GM18505 (cell line): ENCODE results near the gene PCNT.
"Not testable (repeated sequence)": the region's sequence is repeated elsewhere in the genome, so short reads cannot be mapped to it uniquely, and the experiment has no call there.

Experiments
- ATAC-seq: cut with Tn5 transposase; IDR thresholded peaks from one replicate; pipeline ENCODE4 v1.9.1; 2021; ENCODE audit not compliant: unreplicated experiment
- POLR2A ChIP-seq: IDR thresholded peaks from 4 replicates; pipeline ENCODE4 v1.6.1; 2011; ENCODE audit warnings: borderline replicate concordance; ENCODE audit not compliant: insufficient read depth, insufficient read length; ENCODE audit errors: extremely low read depth

PCNT gene

DNA sequence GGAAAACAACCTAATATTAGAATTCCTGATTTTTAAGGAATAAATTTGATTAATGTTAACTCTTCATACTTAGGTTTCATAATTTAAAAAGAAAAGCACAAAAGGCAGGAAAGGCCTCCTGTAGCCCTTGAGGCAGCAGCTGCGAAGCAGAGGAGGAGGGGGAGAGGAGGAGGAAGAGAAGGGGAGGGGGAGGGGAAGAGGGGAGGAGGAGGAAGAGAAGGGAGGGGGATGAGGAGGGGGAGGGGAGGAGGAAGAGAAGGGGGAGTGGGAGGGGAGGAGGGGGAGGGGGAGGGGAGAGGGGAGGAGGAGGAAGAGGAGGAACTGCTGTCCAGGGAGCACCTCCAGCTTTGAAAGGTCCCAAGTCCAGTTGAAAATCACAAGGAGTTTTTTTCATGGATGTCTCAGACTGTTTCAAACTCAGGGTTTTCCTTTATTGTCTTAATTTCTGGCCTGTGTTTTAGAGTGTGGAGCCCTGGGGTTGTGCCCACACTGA lies 99.6 kb downstream of the PCNT start:
- no peak for TF ChIP-seq POLR2A
- ATAC-seq: no peak

- no peak for TF ChIP-seq POLR2A
- no peak for ATAC-seq
These were observed 100.2 kb downstream of the PCNT start for GRCh38 chr21:46424039-46424591.

- TF ChIP-seq POLR2A: no peak
- no peak for ATAC-seq
These were observed 100.7 kb downstream of the PCNT start for GRCh38 chr21:46424621-46425020.

GRCh38 chr21:46425041-46425440 lies 101.1 kb downstream of the PCNT start:
- ATAC-seq: no peak
- TF ChIP-seq POLR2A: no peak

DNA sequence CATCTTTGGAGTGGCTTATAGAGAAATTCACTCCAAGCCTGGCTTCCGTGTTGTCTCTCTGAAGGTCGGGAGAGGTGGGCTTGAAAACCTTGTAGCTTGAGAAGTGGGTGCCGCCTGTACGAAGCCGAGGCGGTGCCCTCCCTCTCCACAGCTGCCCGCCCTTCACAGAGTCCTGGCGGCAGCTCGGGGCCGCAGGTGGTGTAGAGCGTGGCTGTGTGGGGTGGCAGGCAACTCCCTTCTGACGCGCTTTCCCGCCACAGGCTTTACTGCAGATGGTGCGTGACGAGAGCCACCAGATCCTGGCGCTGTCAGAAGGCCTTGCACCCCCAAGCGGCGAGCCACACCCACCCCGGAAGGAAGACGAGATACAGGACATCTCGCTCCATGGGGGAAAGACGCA lies 101.6 kb downstream of the PCNT start:
- TF ChIP-seq POLR2A: no peak
- ATAC-seq: no peak

GRCh38 chr21:46426313-46427046 lies 102.5 kb downstream of the PCNT start:
- ATAC-seq: no peak
- no peak for TF ChIP-seq POLR2A

GRCh38 chr21:46427516-46427915 lies 103.6 kb downstream of the PCNT start:
- TF ChIP-seq POLR2A: no peak
- ATAC-seq: no peak

- TF ChIP-seq POLR2A: no peak
These were observed 104.3 kb downstream of the PCNT start for GRCh38 chr21:46428286-46428685.

GRCh38 chr21:46428987-46429710 lies 105.2 kb downstream of the PCNT start:
- ATAC-seq: no peak
- no peak for TF ChIP-seq POLR2A

More at GRCh38 chr21:46428286-46428685, 104.3 kb downstream of the PCNT start:
- no peak for ATAC-seq

DNA sequence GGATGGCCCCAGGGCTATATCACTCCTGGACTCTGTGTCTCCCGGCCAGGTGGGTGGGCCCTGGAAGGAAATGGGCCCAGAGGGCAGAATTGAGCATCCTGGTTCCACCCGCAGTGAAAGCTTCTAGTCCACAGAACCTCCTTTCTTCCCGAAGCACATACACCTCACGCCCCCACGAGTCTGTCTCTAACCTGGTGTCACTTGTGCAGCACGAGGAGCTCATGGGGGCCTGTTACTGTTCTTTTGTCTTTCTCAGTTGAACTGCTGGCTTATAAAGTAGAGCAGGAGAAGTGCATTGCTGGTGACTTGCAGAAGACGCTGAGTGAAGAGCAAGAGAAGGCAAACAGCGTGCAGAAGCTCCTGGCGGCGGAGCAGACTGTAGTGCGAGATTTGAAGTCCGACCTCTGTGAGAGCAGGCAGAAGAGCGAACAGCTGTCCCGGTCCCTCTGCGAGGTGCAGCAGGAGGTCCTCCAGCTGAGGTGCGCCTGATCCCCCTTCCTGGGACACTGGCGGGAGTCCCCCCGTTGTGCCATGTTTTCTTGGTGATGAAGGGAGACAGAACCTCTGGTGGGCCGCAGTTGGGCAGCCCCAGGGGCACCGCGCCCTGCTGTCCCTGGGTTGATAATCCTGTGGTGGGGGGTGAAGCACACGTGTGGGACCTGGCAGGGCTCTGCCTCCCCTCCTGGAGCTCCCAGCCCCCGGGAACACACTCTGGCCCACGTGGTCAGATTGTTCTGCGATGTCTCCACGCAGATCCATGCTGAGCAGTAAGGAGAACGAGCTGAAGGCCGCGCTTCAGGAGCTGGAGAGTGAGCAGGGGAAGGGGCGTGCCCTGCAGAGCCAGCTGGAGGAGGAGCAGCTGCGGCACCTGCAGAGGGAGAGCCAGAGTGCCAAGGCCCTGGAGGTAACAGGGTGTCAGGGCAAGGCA lies 106.1 kb downstream of the PCNT start:
- no peak for ATAC-seq
- no peak for TF ChIP-seq POLR2A

DNA sequence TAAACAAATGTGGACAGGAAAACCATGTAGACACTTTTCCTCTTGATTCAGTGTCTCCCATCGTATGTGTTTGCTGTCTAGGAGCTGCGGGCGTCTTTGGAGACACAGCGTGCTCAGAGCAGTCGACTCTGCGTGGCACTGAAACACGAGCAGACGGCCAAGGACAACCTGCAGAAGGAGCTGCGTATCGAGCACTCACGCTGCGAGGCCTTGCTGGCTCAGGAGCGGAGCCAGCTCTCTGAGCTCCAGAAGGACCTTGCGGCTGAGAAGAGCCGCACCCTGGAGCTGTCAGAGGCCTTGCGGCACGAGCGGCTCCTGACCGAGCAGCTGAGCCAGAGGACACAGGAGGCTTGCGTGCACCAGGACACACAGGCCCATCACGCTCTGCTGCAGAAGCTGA lies 107.5 kb downstream of the PCNT start:
- no peak for ATAC-seq
- TF ChIP-seq POLR2A: no peak

- TF ChIP-seq POLR2A: no peak
- no peak for ATAC-seq
These were observed 108.0 kb downstream of the PCNT start for GRCh38 chr21:46431884-46432488.

GRCh38 chr21:46433116-46433515 lies 109.2 kb downstream of the PCNT start:
- ATAC-seq: not testable (repeated sequence)
